ENCODE measurements around the gene TBC1D8.
A peak's percentile ranks its signal among the peaks of the same experiment; 100 is the strongest.

Gene TBC1D8

DNA sequence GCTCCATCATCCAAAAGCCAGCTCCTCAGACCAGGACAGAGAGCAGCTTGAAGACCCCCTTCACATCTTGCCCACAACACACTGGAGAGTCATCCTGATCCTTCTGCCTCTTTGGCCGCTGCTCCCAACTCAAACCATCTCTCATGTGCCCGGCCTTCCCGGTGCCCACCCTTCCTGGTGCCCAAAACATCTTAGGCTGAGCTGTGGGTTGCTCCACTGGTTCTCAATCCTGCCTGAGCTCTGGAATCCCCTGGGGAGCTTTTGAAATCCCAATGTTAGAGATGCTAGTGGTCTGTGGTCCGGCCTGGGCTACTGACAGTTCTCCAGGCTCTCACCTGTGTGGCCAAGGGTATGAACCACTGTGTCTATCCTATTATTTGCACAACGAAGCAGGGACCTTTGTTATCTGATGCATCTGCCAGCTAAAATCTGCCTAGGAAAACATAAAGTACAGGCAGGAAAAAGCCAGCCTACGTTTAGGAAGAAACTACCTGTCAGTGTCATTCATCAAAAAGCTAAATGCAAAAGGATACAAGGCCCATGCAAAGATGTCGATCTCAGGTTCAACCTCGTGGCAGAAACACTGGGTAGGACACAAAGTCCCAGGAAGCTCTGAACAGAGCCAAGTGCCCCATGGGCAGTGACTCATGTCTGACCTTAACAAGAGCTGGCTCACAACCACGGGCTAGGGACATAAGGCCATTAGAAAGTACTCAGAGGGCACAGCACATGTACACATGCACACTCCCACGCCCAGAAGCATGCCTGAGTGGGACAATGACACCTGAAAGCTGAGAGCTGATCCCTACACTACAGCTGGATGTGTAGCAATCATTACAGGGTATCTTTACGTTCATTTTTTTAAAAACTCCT is 30.8 kb downstream of the TBC1D8 start:
- no peaks in the 10 kb centered on the region for H3K27me3 ChIP-seq (ENCODE audit: control insufficient read depth, insufficient read depth, low read length)
- H3K4me3 ChIP-seq (ENCODE audit: low read depth, low read length), result no peak overlapping the region
- peaks cover 22% of the 10 kb centered on the region for H3K4me1 ChIP-seq (ENCODE audit: control insufficient read depth, insufficient read depth, low read length)
- H3K36me3 ChIP-seq (ENCODE audit: control insufficient read depth, insufficient read depth, low read length), result no peaks in the 10 kb centered on the region
- H3K9ac ChIP-seq (ENCODE audit: low read length), result no peak overlapping the region
- H3K27ac ChIP-seq (ENCODE audit: low read depth, low read length), result no peak overlapping the region
- H3K9me3 ChIP-seq (ENCODE audit: control insufficient read depth, insufficient read depth, low read depth, low read length), result no peaks in the 10 kb centered on the region

DNA sequence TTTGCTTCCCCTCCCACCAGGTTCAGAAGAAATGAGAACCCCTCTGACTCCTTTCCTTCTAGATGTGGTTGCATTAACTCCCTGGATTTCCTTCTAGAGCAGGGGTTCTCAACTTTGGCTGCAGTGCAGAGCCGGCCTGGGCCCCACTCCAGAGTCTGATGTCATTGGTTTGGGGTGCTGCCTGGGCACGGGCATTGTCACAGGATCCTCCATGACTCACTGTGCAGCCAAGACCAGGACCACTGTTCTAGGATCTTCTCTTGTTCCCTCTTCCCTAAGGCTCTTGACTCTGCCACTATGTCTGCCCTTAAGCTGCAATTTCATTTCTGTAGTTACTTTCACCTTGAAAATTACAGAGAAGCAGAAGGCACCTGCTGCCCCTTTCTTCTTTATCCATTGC is 31.8 kb downstream of the TBC1D8 start:
- Histone ChIP-seq H3K27me3 (ENCODE audit: control insufficient read depth, insufficient read depth, low read length) (no peaks in the 10 kb centered on the region), H3K9me3 (ENCODE audit: control insufficient read depth, insufficient read depth, low read depth, low read length) (no peaks in the 10 kb centered on the region), H3K27ac (ENCODE audit: low read depth, low read length) (no peak overlapping the region), H3K9ac (ENCODE audit: low read length) (no peak overlapping the region), H3K36me3 (ENCODE audit: control insufficient read depth, insufficient read depth, low read length) (no peaks in the 10 kb centered on the region), H3K4me3 (ENCODE audit: low read depth, low read length) (no peak overlapping the region), H3K4me1 (ENCODE audit: control insufficient read depth, insufficient read depth, low read length) (peaks cover 23% of the 10 kb centered on the region)

DNA sequence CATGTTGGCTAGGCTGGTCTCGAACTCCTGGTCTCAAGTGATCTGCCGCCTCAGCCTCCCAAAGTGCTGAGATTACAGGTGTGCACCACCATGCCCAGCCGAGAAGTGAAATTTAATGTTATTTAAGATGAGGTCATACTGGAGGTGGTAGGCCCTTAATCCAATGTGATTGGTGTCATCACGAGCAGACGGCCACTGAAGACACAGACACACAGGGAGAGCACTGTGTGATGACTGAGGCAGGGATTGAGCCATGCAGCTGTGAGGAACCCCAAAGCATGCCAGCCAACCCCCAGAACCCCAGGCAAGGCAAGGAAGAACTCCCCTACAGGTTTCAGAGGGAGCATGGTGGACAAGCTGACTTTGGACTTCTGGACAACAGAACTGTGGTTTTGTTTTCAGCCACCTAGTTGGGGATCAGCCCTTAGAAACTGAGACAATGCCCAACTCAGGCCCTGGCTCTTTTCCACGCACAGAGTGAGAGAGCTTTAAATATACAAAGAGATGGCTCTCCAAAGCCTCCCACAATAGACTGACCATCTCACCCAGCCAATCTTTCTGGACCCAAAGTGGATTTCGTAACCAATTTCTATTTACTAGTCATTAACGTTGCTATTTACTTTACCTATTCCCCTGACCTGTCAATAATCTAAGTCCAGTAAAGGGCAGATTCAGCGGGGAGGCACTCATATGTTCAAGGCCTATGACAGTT is 34.2 kb downstream of the TBC1D8 start:
- Histone ChIP-seq H3K27me3 (ENCODE audit: control insufficient read depth, insufficient read depth, low read length) (no peaks in the 10 kb centered on the region), H3K36me3 (ENCODE audit: control insufficient read depth, insufficient read depth, low read length) (no peaks in the 10 kb centered on the region), H3K9me3 (ENCODE audit: control insufficient read depth, insufficient read depth, low read depth, low read length) (no peaks in the 10 kb centered on the region), H3K4me3 (ENCODE audit: low read depth, low read length) (no peak overlapping the region), H3K27ac (ENCODE audit: low read depth, low read length) (no peak overlapping the region), H3K9ac (ENCODE audit: low read length) (no peak overlapping the region), H3K4me1 (ENCODE audit: control insufficient read depth, insufficient read depth, low read length) (peaks cover 38% of the 10 kb centered on the region)

DNA sequence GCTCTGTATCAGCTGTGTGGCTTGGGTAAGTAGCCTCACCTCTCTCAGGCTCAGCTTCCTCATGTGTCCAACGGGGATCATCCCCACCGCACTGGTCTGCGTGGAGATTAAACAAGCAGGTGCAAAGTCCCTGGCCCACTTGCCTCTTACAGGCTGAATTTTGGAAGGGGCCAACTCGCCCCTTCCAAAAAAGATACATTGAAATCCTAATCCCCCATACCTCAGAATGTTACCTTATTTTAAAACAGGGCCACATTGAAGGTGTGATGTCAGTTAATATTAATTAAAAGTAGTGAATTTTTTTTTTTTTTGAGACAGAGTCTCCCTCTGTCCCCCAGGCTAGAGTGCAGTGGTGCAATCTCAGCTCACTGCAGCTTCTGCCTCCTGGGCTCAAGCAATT is 34.8 kb downstream of the TBC1D8 start:
- no peak overlapping the region for H3K4me3 ChIP-seq (ENCODE audit: low read depth, low read length)
- peaks cover 37% of the 10 kb centered on the region for H3K4me1 ChIP-seq (ENCODE audit: control insufficient read depth, insufficient read depth, low read length)
- H3K27ac ChIP-seq (ENCODE audit: low read depth, low read length), result no peak overlapping the region
- no peaks in the 10 kb centered on the region for H3K36me3 ChIP-seq (ENCODE audit: control insufficient read depth, insufficient read depth, low read length)
- no peaks in the 10 kb centered on the region for H3K9me3 ChIP-seq (ENCODE audit: control insufficient read depth, insufficient read depth, low read depth, low read length)
- H3K27me3 ChIP-seq (ENCODE audit: control insufficient read depth, insufficient read depth, low read length), result no peaks in the 10 kb centered on the region
- H3K9ac ChIP-seq (ENCODE audit: low read length), result no peak overlapping the region

DNA sequence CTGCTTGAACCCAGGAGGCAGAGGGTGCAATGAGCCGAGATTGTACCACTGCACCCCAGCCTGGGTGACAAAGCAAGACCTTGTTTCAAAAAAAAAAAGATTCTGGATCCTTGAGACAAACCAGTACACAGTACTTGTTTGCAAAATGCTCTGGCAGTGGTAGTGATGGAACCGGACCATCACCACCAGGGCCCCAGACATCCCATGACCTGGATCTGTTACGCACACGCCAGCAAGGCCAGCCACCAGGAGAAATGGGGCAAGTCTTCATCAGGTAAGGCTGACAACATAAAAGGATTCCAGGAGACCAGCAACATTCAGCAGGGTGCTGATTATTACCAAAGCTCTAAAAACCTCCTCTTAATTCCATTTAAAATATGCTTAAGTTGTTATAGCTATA is 35.5 kb downstream of the TBC1D8 start:
- H3K4me3 ChIP-seq (ENCODE audit: low read depth, low read length), result no peak overlapping the region
- no peaks in the 10 kb centered on the region for H3K36me3 ChIP-seq (ENCODE audit: control insufficient read depth, insufficient read depth, low read length)
- peaks cover 36% of the 10 kb centered on the region for H3K4me1 ChIP-seq (ENCODE audit: control insufficient read depth, insufficient read depth, low read length)
- H3K9me3 ChIP-seq (ENCODE audit: control insufficient read depth, insufficient read depth, low read depth, low read length), result no peaks in the 10 kb centered on the region
- no peaks in the 10 kb centered on the region for H3K27me3 ChIP-seq (ENCODE audit: control insufficient read depth, insufficient read depth, low read length)
- no peak overlapping the region for H3K27ac ChIP-seq (ENCODE audit: low read depth, low read length)
- no peak overlapping the region for H3K9ac ChIP-seq (ENCODE audit: low read length)

DNA sequence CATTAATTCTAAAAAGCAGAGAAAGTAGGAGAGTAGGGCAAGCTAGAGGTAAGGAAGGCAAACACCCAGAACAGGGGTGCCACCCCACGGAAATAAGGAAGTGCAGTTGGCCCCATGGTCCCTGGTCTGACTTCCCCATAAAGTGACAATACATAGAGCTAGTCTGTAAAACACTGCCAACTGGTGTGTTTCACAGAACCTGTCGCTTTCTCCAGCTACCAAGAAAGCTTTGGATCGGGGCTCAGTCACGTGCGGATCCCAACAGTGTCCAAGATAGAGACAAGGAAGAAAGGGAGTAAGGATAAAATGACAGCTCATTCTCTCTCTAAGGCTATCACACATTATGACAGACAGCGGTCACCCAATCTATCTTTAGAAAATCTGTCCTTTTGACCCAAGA is 36.4 kb downstream of the TBC1D8 start:
- no peaks in the 10 kb centered on the region for H3K27me3 ChIP-seq (ENCODE audit: control insufficient read depth, insufficient read depth, low read length)
- H3K9me3 ChIP-seq (ENCODE audit: control insufficient read depth, insufficient read depth, low read depth, low read length), result no peaks in the 10 kb centered on the region
- peak overlapping the region; percentile 87 for H3K27ac ChIP-seq (ENCODE audit: low read depth, low read length)
- peak overlapping the region; percentile 46 for H3K9ac ChIP-seq (ENCODE audit: low read length)
- 0 out of 2 replicates have a peak overlapping the region, but pooled peaks have one; percentile 24 for H3K4me3 ChIP-seq (ENCODE audit: low read depth, low read length)
- peaks cover 42% of the 10 kb centered on the region for H3K4me1 ChIP-seq (ENCODE audit: control insufficient read depth, insufficient read depth, low read length)
- H3K36me3 ChIP-seq (ENCODE audit: control insufficient read depth, insufficient read depth, low read length), result no peaks in the 10 kb centered on the region

DNA sequence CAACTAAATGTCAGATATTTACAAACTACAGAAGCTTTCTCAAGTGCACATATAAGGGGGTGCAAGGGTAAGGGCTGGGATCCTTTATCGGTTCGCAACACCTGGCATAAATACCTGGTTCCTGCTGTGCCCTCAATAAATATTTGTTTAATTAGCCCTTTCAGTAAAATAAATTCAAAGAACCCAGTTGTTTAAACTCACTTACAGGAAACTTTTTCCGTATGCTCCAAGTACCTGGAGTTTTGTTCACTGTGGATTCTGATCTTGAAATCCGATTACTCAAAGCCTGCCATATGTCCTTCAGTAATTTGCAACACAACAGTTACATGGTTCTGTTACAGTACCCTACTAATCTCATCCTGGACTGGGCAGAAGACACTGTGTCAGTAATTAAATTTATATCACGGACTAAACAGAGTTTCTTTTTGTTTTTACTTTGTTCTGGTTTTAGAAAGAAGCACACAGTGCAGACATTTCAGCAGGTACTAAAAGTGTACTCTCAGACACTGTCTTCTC is 36.9 kb downstream of the TBC1D8 start:
- H3K9ac ChIP-seq (ENCODE audit: low read length), result peak overlapping the region; percentile 46
- H3K27me3 ChIP-seq (ENCODE audit: control insufficient read depth, insufficient read depth, low read length), result no peaks in the 10 kb centered on the region
- peak overlapping the region; percentile 24 for H3K4me3 ChIP-seq (ENCODE audit: low read depth, low read length)
- H3K4me1 ChIP-seq (ENCODE audit: control insufficient read depth, insufficient read depth, low read length), result peaks cover 47% of the 10 kb centered on the region
- no peaks in the 10 kb centered on the region for H3K36me3 ChIP-seq (ENCODE audit: control insufficient read depth, insufficient read depth, low read length)
- peak overlapping the region; percentile 87 for H3K27ac ChIP-seq (ENCODE audit: low read depth, low read length)
- H3K9me3 ChIP-seq (ENCODE audit: control insufficient read depth, insufficient read depth, low read depth, low read length), result no peaks in the 10 kb centered on the region

DNA sequence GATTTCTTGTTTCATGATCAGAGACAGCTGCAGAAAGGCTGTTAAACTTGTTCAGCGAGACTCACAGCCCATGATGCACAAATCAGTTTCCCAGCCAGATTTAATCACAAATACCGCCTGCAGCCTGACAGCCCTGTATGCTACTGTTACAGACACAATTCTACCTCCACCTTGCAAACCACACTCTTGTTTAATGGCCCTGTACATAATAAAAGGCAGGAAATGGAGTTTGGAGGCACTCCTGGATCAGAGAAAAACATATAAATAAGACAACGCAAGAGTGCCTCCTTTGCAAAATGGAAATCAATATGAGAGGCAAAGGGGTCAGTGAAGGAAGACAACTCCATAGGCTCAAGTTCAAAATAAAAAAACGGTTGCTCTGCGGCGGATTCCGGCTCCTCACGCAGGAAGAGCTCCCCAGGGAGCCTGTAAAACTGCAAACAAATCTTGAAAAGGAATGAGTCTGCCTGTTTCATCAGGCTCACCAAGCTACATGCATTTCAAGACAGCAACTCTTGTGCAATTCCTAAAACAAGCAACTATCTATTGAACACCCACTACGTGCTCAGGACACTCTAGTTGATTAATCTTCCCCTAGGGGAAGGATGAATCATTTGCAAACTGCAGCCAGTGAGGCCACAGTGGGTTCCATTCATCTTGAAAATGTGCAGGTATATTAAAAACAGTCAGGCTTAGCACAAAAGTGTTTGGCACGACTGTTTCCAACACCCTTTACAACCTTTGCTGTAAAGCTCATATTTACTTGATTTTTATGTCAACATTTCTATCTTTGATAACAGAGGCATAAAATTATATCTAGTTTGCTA is 37.5 kb downstream of the TBC1D8 start:
- H3K4me3 ChIP-seq (ENCODE audit: low read depth, low read length), result peak overlapping the region; percentile 24
- H3K36me3 ChIP-seq (ENCODE audit: control insufficient read depth, insufficient read depth, low read length), result no peaks in the 10 kb centered on the region
- H3K27me3 ChIP-seq (ENCODE audit: control insufficient read depth, insufficient read depth, low read length), result no peaks in the 10 kb centered on the region
- peaks cover 52% of the 10 kb centered on the region for H3K4me1 ChIP-seq (ENCODE audit: control insufficient read depth, insufficient read depth, low read length)
- H3K9ac ChIP-seq (ENCODE audit: low read length), result peak overlapping the region; percentile 46
- H3K27ac ChIP-seq (ENCODE audit: low read depth, low read length), result peak overlapping the region; percentile 87
- H3K9me3 ChIP-seq (ENCODE audit: control insufficient read depth, insufficient read depth, low read depth, low read length), result no peaks in the 10 kb centered on the region

DNA sequence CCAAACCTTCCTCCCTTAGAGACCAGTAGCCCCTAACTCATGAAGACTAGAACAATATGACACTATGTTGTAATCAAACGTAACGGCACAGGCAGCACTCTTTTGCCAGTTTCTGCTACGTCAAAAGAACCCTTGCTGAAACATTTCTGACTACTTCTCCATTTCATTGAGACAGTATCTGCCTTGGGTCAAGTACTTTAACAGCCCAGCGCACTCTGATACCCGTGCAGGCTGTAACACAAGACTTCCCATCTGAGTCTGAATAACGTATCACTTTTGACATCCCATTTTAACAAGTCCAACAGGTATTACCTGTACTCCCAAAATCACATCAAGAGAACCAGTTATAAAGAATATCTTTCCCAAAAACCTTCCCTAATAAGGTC is 38.4 kb downstream of the TBC1D8 start:
- H3K4me1 ChIP-seq (ENCODE audit: control insufficient read depth, insufficient read depth, low read length), result peaks cover 52% of the 10 kb centered on the region
- no peaks in the 10 kb centered on the region for H3K9me3 ChIP-seq (ENCODE audit: control insufficient read depth, insufficient read depth, low read depth, low read length)
- H3K27me3 ChIP-seq (ENCODE audit: control insufficient read depth, insufficient read depth, low read length), result no peaks in the 10 kb centered on the region
- H3K36me3 ChIP-seq (ENCODE audit: control insufficient read depth, insufficient read depth, low read length), result no peaks in the 10 kb centered on the region
- H3K27ac ChIP-seq (ENCODE audit: low read depth, low read length), result peak overlapping the region; percentile 87; the same call in 1 of the 2 replicates
- H3K4me3 ChIP-seq (ENCODE audit: low read depth, low read length), result 0 out of 2 replicates have a peak overlapping the region, but pooled peaks have one; percentile 24
- no peak overlapping the region for H3K9ac ChIP-seq (ENCODE audit: low read length)

DNA sequence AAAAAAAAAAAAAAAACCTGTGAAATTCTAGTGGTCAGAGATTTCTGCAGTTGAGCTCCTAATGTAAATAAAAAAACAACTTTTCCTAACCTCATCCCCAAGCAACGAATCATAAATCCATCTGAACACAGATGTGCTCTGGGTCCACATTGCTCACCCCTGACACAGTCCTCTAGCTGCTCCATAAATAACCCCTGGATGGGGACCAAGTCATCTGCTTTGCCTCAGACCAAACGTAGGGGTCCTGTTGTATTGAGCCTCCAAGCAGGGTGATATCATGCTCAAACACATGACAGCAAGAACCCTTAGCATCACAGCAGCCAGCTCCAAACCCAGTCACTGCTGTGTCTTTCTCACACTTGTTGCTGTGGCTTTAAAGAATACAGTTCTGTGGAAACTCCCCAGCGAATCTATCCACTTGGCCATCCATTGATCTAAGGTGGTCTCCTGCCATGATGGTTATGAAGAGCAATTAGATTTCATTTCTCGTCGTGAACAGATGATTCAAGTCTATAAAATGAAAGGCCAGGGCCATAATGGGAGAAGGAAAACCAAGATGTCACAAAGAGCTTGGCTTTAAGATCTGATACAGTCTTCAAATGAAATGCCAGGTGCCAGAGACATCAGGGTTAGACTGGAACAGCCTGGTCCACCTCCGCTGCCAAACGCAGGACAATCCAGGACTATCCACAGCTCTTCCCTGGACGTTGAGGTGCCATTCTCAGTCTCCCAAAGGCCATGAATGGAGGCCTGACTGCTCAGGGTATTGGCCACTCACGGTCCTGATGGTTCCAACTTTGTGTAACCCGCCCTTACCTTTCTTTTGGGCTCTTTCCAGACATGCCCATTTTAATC is 39.0 kb downstream of the TBC1D8 start:
- Histone ChIP-seq H3K4me3 (ENCODE audit: low read depth, low read length) (no peak overlapping the region), H3K27me3 (ENCODE audit: control insufficient read depth, insufficient read depth, low read length) (no peaks in the 10 kb centered on the region), H3K36me3 (ENCODE audit: control insufficient read depth, insufficient read depth, low read length) (no peaks in the 10 kb centered on the region), H3K4me1 (ENCODE audit: control insufficient read depth, insufficient read depth, low read length) (peaks cover 52% of the 10 kb centered on the region), H3K9ac (ENCODE audit: low read length) (no peak overlapping the region), H3K9me3 (ENCODE audit: control insufficient read depth, insufficient read depth, low read depth, low read length) (no peaks in the 10 kb centered on the region), H3K27ac (ENCODE audit: low read depth, low read length) (no peak overlapping the region)

Measured in HUES6 (cell line).